Measurements from ENCODE around the gene LRRC45. TPM values are rescaled to one million over a fixed set of nuclear protein-coding genes. Genes with fewer than 3 reads are reported as not detected.
A peak's percentile ranks its signal among the peaks of the same experiment; 100 is the strongest.

The LRRC45 gene
- total and polyA plus RNA-seq, 9 of the 15 experiments (the other 6 are each of a cell fraction or from before 2014, with no cell fraction given) = 3.5 to 21.5 (median 11.2) TPM; not detected in 2

- H3K4me1 ChIP-seq (replicated peaks in 1 of 2; ENCODE audit: control insufficient read depth in 2 of 2, insufficient read depth in 2 of 2, low read length in 2 of 2) = peaks cover 29 to 80% of the 10 kb centered on the region in 2 experiments
- no peak overlapping the region for H3K4me3 ChIP-seq
- 58% methylated on average over 6 of the region's 8 CpGs for WGBS (ENCODE audit: insufficient coverage, low coverage, missing lambda C conversion rate)
- no peak for DNase-seq (ENCODE audit: extremely low read depth in 1 of 4, low spot score in 3 of 4)
- H3K9ac ChIP-seq (ENCODE audit: insufficient read depth in 1 of 2, low read depth in 2 of 2, low read length in 2 of 2) = peak overlapping the region in 1 of 2 experiments; percentile 97; a peak in 3 of 4 replicates
- FAIRE-seq = no peak
- no peaks in the 10 kb centered on the region for H3K9me3 ChIP-seq (replicated peaks; ENCODE audit: control insufficient read depth, insufficient read depth, low read depth, low read length)
- POLR2A ChIA-PET = interaction anchor here (0.6 to 6.4 kb wide), 6 partner anchors 14 to 93 kb away, joined by 3 to 51 read pairs (median 4); partner anchors contain the start of genes CENPX and LRRC45
- H3K4me2 ChIP-seq (ENCODE audit: insufficient read depth, low read length) = no peak overlapping the region
- peaks cover 6% of the 10 kb centered on the region for H3K9me1 ChIP-seq (ENCODE audit: control insufficient read depth, insufficient read depth, low read length)
- in situ Hi-C loops (cut with MboI) = no loop called here
- no peaks in the 10 kb centered on the region for H3K27me3 ChIP-seq (ENCODE audit: control insufficient read depth in 2 of 2, insufficient read depth in 2 of 2, low read length in 2 of 2)
- CTCF ChIA-PET (ENCODE audit: low intra/inter-chr PET ratio) = no interaction called here
- no TSS peak for BruUV-seq (replicated peaks)
- H4K20me1 ChIP-seq (replicated peaks; ENCODE audit: control insufficient read depth, insufficient read depth, low read length) = peaks cover 21% of the 10 kb centered on the region; the same call in 1 of the 2 replicates
- no peak overlapping the region for H2AFZ ChIP-seq (ENCODE audit: low read depth, low read length)
- ATAC-seq = no peak
- peaks cover 38% of the 10 kb centered on the region; the same call in 2 of the 3 replicates for H3K36me3 ChIP-seq (ENCODE audit: control insufficient read depth, insufficient read depth, low read length)
- H3K79me2 ChIP-seq (ENCODE audit: control insufficient read depth, insufficient read depth, low read length) = peaks cover 41% of the 10 kb centered on the region
- intact Hi-C loops (cut with micrococcal nuclease) = loop anchor here (10.0 kb wide), 1 partner anchor 309 kb away; no protein-coding TSS in a partner anchor
- TF ChIP-seq TEAD1 (CRISPR knock-in tag; IDR thresholded peaks at IDR 0.05) (no peak), ZNF583 (CRISPR knock-in tag; IDR thresholded peaks at IDR 0.05) (no peak), TBL1XR1 (IDR thresholded peaks at IDR 0.05; ENCODE audit: low read length in 2 of 2) (no peak), RBM34 (IDR thresholded peaks at IDR 0.05; ENCODE audit: borderline replicate concordance, insufficient read depth, low read length) (no peak), SRSF3 (IDR thresholded peaks at IDR 0.05; ENCODE audit: insufficient read depth, low read length) (no peak), PRDM10 (IDR thresholded peaks at IDR 0.05; ENCODE audit: partially characterized antibody) (peak; percentile 92), NCOA4 (IDR thresholded peaks at IDR 0.05; ENCODE audit: partially characterized antibody) (no peak)
- peak overlapping the region; percentile 23; the same call in 1 of the 3 replicates for H3K27ac ChIP-seq (ENCODE audit: extremely low read depth, low read depth, low read length)
Measured at GRCh38 chr17:82035488-82035887, 12.4 kb downstream of the LRRC45 start.
